Adrenal gland (tissue), 12 donors: ENCODE results near the gene NMRK1. TPM values are rescaled to one million over a fixed set of nuclear protein-coding genes. Genes with fewer than 3 reads are reported as not detected.

Experiments used
- DNase-seq, 7 donors: peaks; one replicate each; pipeline ENCODE4 v3.0.0-alpha.2; 2019 to 2020
- H3K27ac ChIP-seq, 5 donors: fragments of 200-600 bp; sonication (generic) in 4 of 5; 1 replicate in 3 of 5; 2 replicates in 2 of 5; pipeline versions ENCODE4 v1.5.1 to v1.8.0; 2016 to 2020; ENCODE audit warnings: mild to moderate bottlenecking in 1 of 5
- H3K27me3 ChIP-seq: fragments of 200-600 bp; 2 replicates; pipeline ENCODE4 v1.8.0; 2021
- H3K36me3 ChIP-seq, 2 donors: fragments of 200-600 bp; replicated peaks in 1 of 2; 1 replicate in 1 of 2; 2 replicates in 1 of 2; pipeline versions ENCODE4 v1.5.1 to v1.8.0; 2018 to 2022
- H3K4me1 ChIP-seq, 2 donors: fragments of 200-600 bp; replicated peaks in 1 of 2; 1 replicate in 1 of 2; 2 replicates in 1 of 2; pipeline versions ENCODE4 v1.5.1 to v1.8.0; 2018 to 2021
- H3K4me3 ChIP-seq, 4 donors: fragments of 200-600 bp; sonication (generic) in 3 of 4; one replicate each; pipeline ENCODE4 v1.5.1; 2016 to 2018
- H3K9me3 ChIP-seq, 3 donors: fragments of 200-600 bp; sonication (generic) in 1 of 3; replicated peaks in 1 of 3; 1 replicate in 2 of 3; 2 replicates in 1 of 3; pipeline versions ENCODE4 v1.5.1 to v1.8.0; 2016 to 2021
- POLR2A ChIP-seq, 2 donors: fragments of 450-650 bp; IDR thresholded peaks; one replicate each; pipeline ENCODE4 v1.6.1; 2017; ENCODE audit warnings: antibody characterized with exemption in 2 of 2, mild to moderate bottlenecking in 2 of 2, moderate library complexity in 1 of 2
- WGBS, 4 donors: extraction: QIAGEN DNeasy Blood & Tissue Kit in 2 of 4; methylation state at CpG; one replicate each; pipeline versions ENCODE4 v1.1.5 to v1.1.7; 2013 to 2017; 5-methylcytosine and 5-hydroxymethylcytosine counted together
- intact Hi-C, 2 donors: fragments of 100-400 bp; cut with DNase I; formaldehyde crosslinking; loops; one replicate each; pipeline versions ENCODE4 v1.14.1 to v1.15.0; 2022 to 2023
- polyA plus RNA-seq, 3 donors: library from polyadenylated mRNA; stranded (reverse); fragments of 200-250 nt in 2 of 3; fragments of 350-450 nt in 1 of 3; fragmentation: Illumina TruSeq in 1 of 3; extraction: RNeasy Lipid Tissue Mini Kit (QIAGEN cat#74804) in 1 of 3; gene quantifications; one replicate each; pipeline ENCODE4 v1.2.3, GENCODE V29; 2013 to 2014
- total RNA-seq, 9 donors: library from RNA; depleted of rRNA in 4 of 9; stranded (reverse); fragments of >200 nt in 4 of 9; fragments of 120-200 nt in 1 of 9; fragmentation: NEBNext Ultra II Directional in 1 of 9; extraction: Animal tissue kit (Norgen Biotek cat#: 25700) in 1 of 9; gene quantifications; one replicate each; pipeline versions ENCODE4 v1.1.0 to v1.2.4, GENCODE V29; 2013 to 2023
- TF ChIP-seq, protein P1 (sequence below), 6 experiments: fragments of 450-650 bp in 4 of 6; fragments of 200-600 bp in 2 of 6; sonication (generic) in 1 of 6; IDR thresholded peaks; 1 replicate in 5 of 6; 2 replicates in 1 of 6; pipeline versions ENCODE4 v1.5.1 to v1.8.0; 2016 to 2021; ENCODE audit warnings: antibody characterized with exemption in 6 of 6, mild to moderate bottlenecking in 2 of 6, moderate library complexity in 1 of 6
- donor health status: healthy with polysubstance abuse.
- donor health status: Bipolar disorder and iron deficiency.
- donor health status: DM: yes; HTN: yes; CAD: no.
- donor health status: DM: no; HTN: no; CAD: no.
- donor health status: DM: no; HTN: no; CAD: no.
- donor health status: DM: yes; HTN: yes; CAD: no.

NMRK1 gene
- total and polyA plus RNA-seq, 12 donors, result 4.3 to 93.2 (median 21.3) TPM

DNA sequence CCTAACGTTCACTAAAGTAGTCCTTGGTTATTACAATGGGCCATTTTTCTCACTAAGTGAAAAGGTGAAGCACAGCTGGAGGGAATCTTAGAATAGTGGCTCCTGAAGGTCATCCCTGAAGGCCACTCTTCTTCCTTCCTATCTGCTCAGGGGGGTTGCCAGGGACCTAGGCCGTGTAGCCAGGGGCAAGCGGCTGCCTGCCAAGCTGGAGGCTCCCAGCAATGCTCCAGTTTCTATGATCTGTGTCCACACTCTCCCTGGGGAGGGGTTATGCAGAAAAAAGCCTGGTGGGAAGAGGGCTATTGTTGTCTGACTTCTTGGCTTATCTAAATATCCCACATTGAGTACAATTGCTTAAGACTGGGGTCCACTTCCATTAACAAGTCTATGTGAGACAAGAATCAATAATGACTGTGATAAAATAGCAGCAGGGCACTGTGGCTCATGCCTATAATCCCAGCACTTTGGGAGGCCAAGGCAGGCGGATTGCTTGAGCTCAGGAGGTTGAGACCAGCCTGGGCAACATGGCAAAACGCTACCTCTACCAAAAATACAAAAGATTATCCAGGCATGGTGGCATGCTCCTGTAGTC is 3.8 kb downstream of the NMRK1 start:
- Histone ChIP-seq H3K27me3 (no peaks in the 10 kb centered on the region), H3K27ac (no peak overlapping the region)

DNA sequence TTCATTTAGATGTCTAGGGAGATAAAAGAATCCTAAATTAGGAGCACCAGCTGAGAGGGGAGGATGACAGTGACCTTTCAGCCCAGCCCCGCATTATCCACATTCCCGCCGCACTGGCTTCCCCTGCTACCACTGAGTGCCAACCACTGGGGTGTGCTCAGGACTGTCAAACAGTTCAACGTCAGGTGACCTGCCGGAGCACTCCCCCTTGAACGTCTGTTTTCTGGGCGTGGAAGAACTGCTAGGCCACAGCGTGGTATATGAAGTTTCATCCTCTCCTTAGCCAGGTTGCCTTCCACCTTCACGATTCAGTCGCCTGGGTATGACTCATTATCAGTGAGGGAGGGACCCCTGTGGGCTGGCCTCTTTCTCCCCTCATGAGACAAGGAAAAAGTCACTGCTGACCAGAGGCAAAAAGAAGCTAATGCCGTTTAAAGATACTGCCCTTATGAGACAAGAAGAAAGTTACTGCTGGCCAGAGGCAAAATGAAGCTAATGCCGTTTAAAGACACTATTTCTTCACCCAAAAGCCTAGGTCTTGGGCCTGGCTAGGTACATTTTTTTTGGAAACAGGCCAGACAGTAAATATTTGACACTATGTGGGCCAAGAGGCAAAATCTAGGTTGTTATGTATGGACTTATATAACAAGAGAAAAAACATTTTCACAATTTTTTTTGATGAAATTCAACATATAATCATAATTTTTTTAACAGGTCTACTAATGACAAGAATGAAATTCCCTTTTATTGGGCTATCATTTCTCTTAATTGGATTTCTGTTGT is 4.6 kb downstream of the NMRK1 start:
- no peaks in the 10 kb centered on the region for H3K36me3 ChIP-seq
- H3K27ac ChIP-seq, result no peak overlapping the region
- 78 to 81% (median 80%) methylated on average over 12 of the region's 12 CpGs for WGBS, 4 donors
- H3K4me3 ChIP-seq, result no peak overlapping the region
- TF ChIP-seq, protein P1, sequence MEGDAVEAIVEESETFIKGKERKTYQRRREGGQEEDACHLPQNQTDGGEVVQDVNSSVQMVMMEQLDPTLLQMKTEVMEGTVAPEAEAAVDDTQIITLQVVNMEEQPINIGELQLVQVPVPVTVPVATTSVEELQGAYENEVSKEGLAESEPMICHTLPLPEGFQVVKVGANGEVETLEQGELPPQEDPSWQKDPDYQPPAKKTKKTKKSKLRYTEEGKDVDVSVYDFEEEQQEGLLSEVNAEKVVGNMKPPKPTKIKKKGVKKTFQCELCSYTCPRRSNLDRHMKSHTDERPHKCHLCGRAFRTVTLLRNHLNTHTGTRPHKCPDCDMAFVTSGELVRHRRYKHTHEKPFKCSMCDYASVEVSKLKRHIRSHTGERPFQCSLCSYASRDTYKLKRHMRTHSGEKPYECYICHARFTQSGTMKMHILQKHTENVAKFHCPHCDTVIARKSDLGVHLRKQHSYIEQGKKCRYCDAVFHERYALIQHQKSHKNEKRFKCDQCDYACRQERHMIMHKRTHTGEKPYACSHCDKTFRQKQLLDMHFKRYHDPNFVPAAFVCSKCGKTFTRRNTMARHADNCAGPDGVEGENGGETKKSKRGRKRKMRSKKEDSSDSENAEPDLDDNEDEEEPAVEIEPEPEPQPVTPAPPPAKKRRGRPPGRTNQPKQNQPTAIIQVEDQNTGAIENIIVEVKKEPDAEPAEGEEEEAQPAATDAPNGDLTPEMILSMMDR (IDR thresholded peaks at IDR 0.05), result no peak
- no peak for TF ChIP-seq POLR2A (IDR thresholded peaks at IDR 0.05)
- no peak for DNase-seq
- intact Hi-C loops, result loop anchor here in 1 of 2 donors (10.0 kb wide), 1 partner anchor 59 kb away; the partner anchor contains the start of gene CARNMT1
- peaks cover 0 to 26% of the 10 kb centered on the region in 2 donors for H3K4me1 ChIP-seq
- no peaks in the 10 kb centered on the region for H3K9me3 ChIP-seq
- no peaks in the 10 kb centered on the region for H3K27me3 ChIP-seq

More for the DNA sequence above, 3.8 kb downstream of the NMRK1 start:
- 66 to 77% (median 68%) methylated on average over 5 of the region's 5 CpGs for WGBS, 4 donors
- TF ChIP-seq, protein P1 (IDR thresholded peaks at IDR 0.05), result no peak
- no peak for TF ChIP-seq POLR2A (IDR thresholded peaks at IDR 0.05)
- H3K4me1 ChIP-seq, result peaks cover 0 to 26% of the 10 kb centered on the region in 2 donors
- H3K36me3 ChIP-seq, result no peaks in the 10 kb centered on the region
- no peak overlapping the region for H3K4me3 ChIP-seq
- H3K9me3 ChIP-seq, result no peaks in the 10 kb centered on the region
- no peak for DNase-seq
- intact Hi-C loops, result loop anchor here in 1 of 2 donors (10.0 kb wide), 1 partner anchor 59 kb away; the partner anchor contains the start of gene CARNMT1

GRCh38 chr9:75081632-75082031 is 6.3 kb downstream of the NMRK1 start:
- H3K27ac ChIP-seq, result no peak overlapping the region
- DNase-seq, result no peak
- 67 to 89% (median 71%) methylated on average over 1 to 2 of the region's 2 CpGs for WGBS, 4 donors
- no peaks in the 10 kb centered on the region for H3K9me3 ChIP-seq
- TF ChIP-seq, protein P1 (IDR thresholded peaks at IDR 0.05), result no peak
- TF ChIP-seq POLR2A (IDR thresholded peaks at IDR 0.05), result no peak
- H3K4me3 ChIP-seq, result no peak overlapping the region
- no peaks in the 10 kb centered on the region for H3K36me3 ChIP-seq
- peaks cover 0 to 26% of the 10 kb centered on the region in 2 donors for H3K4me1 ChIP-seq
- no peaks in the 10 kb centered on the region for H3K27me3 ChIP-seq
- intact Hi-C loops, result loop anchor here in 1 of 2 donors (10.0 kb wide), 1 partner anchor 57 kb away; the partner anchor contains the start of gene CARNMT1

GRCh38 chr9:75072895-75073294 is 15.1 kb downstream of the NMRK1 start:
- intact Hi-C loops, result no loop called here
- no peak for TF ChIP-seq POLR2A (IDR thresholded peaks at IDR 0.05)
- TF ChIP-seq, protein P1 (IDR thresholded peaks at IDR 0.05), result no peak
- no peaks in the 10 kb centered on the region for H3K27me3 ChIP-seq
- no peak overlapping the region for H3K27ac ChIP-seq
- 97 to 100% (median 97%) methylated on average over 4 of the region's 4 CpGs for WGBS, 4 donors
- peaks cover 0 to 4% of the 10 kb centered on the region in 2 donors for H3K36me3 ChIP-seq
- H3K9me3 ChIP-seq, result no peaks in the 10 kb centered on the region
- H3K4me1 ChIP-seq, result peaks cover 0 to 5% of the 10 kb centered on the region in 2 donors
- H3K4me3 ChIP-seq, result no peak overlapping the region
- DNase-seq, result no peak
